Fibroblast of skin of right quadriceps (primary cell): ENCODE data around the gene CAPN9.

Experiments used
- DNase-seq: peaks from one replicate; pipeline ENCODE4 v3.0.0-alpha.2; 2013

Gene CAPN9

GRCh38 chr1:230826166-230826875 is 79.1 kb downstream of the CAPN9 start:
- DNase-seq, result no peak

GRCh38 chr1:230827081-230827681 is 80.0 kb downstream of the CAPN9 start:
- DNase-seq, result no peak

DNA sequence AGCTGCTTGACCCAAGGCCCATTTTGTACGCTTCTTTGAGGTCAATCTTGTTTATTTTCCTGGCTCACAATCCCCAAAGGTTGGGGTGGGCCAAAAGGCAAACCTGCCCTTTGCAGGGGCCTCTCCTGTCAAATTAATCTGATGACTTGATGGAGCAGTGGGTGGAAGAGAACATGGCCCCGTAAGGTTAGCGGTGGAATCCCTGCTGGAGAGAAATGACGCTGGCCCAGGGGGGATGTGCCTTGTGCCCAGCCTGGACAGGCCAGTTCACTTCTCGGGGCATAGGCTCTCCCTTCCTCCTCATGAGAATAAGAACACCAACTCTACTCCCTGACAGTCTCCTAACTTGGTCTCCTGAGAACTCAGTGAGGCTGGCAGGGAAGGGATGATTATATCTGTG is 80.6 kb downstream of the CAPN9 start:
- DNase-seq, result no peak

GRCh38 chr1:230828421-230828820 is 81.2 kb downstream of the CAPN9 start:
- no peak for DNase-seq

DNA sequence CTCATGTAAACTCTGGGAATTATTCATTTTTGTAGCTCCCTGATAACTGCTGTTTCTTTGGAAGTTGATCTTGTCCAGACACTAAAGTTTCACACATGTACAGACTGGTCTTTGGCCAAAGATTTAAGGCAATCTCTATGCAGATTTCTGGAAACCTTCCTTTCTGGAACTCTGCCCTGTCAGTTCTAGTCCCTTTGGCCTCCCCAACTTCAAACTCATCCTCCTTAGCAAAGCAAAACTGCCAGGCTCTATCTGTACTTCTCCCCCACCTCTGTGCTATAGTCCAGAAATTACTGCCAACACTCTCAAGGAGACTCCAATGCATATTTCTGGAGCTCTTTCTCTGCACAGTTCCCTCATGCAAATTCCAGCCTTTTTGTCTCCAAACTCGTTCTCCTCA is 84.6 kb downstream of the CAPN9 start:
- DNase-seq, result no peak

DNA sequence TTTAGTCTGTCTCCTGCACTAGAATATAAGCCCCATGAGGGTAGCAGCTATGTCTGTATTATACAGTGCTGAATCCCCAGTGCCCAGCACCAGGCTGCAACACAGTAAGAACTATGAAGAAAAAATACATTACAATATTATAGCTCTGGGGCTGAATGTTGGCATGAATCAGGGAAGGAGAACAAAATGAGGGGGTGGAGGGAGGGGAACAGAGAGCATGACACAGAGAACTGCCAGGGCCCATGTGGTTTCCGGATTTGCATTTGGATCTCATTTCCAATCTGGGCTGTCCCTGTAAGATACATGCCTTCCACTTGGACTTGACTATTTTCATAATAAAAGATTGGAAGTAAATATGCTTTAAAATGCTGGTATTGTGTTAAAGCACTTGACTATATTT is 85.3 kb downstream of the CAPN9 start:
- DNase-seq, result no peak

DNA sequence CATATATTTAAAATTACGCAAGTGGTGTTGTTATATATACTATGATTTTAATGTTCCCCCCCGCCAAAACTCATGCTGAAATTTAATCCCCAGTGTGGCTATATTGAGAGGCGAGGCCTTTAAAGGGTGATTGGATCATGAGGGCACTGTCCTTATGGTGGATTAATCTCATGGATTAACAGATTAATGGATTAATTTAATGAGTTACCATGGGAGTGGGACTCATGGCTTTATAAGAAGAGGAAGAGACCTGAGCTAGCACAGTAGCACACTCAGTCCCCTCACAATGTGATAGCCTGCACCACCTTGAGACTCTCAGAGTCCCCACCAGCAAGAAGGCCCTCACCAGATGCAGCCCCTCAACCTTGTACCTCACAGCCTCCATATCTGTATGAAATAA is 86.3 kb downstream of the CAPN9 start:
- DNase-seq, result no peak

- no peak for DNase-seq
These were observed 87.1 kb downstream of the CAPN9 start for GRCh38 chr1:230834292-230834691.

DNA sequence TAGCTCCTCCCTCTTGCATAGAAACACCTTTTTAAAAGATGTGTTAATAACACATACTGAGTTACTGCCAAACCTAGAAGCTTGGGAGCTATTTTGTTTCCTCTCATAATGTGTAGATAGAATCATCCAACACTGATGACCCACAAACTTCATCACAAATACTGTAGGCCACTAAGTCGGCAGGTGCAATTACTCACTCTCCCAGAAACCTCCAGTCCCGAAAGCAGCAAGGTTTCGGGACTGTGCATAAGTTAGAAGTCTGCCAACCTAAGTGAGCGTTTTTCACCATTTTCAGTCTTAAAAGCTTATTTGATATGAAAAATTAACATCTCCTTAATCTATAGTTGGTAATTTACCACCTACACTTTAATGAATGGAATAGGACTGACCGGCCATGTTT is 89.2 kb downstream of the CAPN9 start:
- DNase-seq, result no peak

- DNase-seq, result no peak
These were observed 89.6 kb downstream of the CAPN9 start for GRCh38 chr1:230836793-230837192.

- no peak for DNase-seq
These were observed 92.0 kb downstream of the CAPN9 start for GRCh38 chr1:230839173-230839572.

- no peak for DNase-seq
These were observed 95.6 kb downstream of the CAPN9 start for GRCh38 chr1:230842801-230843200.

- no peak for DNase-seq
These were observed 96.5 kb downstream of the CAPN9 start for GRCh38 chr1:230843503-230844309.

DNA sequence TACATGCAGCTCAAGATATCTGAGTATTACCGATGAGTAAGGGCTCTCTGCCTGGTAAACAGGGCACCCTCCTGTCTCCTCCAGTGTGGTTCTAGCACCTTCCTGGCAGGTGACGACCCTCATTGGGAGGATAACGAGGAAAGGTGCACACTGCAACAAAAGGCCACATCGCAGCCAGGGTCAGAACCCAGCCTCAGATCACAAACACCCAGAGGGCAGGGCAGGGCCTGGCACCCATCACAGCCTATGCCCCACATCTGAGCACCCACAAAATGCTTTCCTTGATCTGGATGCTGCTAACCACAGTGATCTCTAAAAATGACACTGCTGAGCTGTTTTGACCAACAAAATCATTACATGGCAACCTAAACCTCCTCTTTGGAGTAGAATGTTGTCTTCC is 97.4 kb downstream of the CAPN9 start:
- DNase-seq, result no peak

DNA sequence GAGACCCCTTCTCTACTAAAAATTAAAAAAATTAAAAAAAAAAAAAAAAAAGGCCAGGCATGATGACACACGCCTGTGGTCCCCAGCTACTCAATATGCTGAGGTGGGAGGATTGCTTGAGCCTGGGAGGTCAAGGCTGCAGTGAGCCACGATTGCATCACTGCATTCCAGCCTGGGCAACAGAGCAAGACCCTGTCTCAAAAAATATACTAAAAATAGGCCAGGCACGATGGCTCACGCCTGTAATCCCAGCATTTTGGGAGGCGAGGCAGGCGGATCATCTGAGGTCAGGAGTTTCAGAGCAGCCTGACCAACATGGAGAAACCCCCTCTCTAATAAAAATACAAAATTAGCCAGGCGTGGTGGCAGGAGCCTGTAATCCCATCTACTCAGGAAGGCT is 98.0 kb downstream of the CAPN9 start:
- DNase-seq, result peak; percentile 44

DNA sequence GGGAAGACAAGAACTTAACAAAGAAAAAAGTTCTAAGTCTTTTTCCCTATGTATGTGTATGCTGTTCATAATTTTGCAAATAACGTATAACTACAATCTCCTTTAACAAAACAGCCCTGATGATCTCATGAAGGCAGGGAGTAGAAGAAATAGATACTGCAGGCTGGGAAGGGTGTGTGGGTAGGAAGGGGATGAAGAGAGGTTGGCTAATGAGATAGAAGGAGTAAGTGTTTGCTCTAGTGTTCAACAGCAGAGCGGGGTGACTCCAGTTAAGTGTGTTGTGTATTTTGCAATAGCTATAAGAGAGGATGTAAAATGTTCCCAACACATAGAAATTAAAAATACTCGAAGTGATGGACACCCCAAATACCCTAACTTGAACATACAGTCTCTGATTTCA is 101.0 kb downstream of the CAPN9 start:
- no peak for DNase-seq

- DNase-seq, result peak; percentile 96
These were observed 102.5 kb downstream of the CAPN9 start for GRCh38 chr1:230849451-230850224.

DNA sequence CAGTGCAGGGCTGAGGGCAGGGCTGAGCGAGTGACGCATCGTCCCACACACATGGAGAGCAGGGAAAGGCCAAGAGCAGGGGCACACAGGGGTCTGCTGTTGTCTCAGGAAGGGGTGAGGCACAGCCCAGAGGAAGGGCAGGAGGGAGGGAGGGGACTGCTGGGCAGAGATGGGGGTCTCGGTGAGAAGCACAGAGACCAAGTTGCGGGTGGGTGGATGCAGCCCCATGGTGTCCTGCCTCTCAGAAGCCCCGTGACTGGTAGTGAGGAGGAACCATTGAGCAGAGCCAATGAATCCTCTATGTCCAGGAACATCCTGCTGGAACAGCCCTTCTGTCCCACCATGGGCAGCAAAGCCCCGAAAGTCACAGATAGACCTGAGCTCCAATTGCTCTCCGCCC is 103.4 kb downstream of the CAPN9 start:
- DNase-seq, result no peak

GRCh38 chr1:230851291-230851691 is 104.1 kb downstream of the CAPN9 start:
- DNase-seq, result peak; percentile 88
